Fibroblast of skin of scalp (primary cell): Measurements from ENCODE around the gene GPR63.

Source experiments
- DNase-seq: peaks from one replicate; pipeline ENCODE4 v3.0.0-alpha.2; 2013

GPR63 gene

GRCh38 chr6:96749891-96750290 lies 87.4 kb downstream of the GPR63 start:
- DNase-seq: no peak
